ENCODE data around the gene WSCD2.

The WSCD2 gene

DNA sequence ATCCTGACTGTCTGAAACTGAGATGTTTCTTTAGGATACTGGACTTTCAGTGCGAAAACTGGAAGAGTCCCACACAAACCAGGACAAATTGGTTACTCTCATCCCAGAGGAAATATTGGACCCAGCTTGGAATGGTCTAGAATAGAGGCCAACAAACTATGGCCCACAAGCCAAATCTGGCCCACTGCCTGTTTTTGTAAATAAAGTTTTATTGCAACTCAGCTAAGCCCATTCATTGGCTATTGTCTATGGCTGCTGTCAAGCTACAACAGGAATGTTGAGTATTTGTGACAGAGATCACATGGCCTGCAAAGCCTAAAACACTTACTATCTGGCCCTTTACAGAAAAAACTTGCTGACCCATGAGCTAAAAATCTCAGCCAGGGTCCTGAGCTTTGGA is 6.5 kb downstream of the WSCD2 start:
- H3K4me3 ChIP-seq (ENCODE audit: low read length) = no peak overlapping the region
- H3K27ac ChIP-seq (ENCODE audit: low read depth, low read length) = no peak overlapping the region
- H3K9ac ChIP-seq (ENCODE audit: low read length) = no peak overlapping the region
- H3K27me3 ChIP-seq (ENCODE audit: control insufficient read depth, insufficient read depth, low read length) = no peaks in the 10 kb centered on the region
- no peaks in the 10 kb centered on the region for H3K4me1 ChIP-seq (ENCODE audit: control insufficient read depth, insufficient read depth, low read length)
- no peaks in the 10 kb centered on the region for H3K36me3 ChIP-seq (ENCODE audit: control insufficient read depth, insufficient read depth, low read length)

DNA sequence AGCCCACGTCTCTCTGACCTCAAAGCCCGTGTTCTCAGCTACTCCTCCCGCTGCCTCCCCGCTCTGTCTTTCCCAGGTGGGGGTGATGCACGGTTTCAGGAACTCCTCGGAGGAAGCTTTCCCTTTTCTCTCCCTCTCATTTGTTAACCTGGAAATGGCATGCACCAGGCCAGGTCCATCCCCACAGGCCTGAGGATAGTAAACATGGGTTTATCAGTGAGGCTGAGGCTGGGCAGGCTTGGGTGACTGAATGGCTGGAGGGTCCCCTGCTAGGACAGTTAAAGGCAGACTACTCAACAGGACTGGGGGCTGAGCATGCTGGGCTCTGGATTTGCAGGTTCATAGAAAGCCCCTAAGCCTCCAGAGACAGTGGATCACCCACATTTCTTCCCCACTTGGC is 7.6 kb downstream of the WSCD2 start:
- H3K9ac ChIP-seq (ENCODE audit: low read length) = no peak overlapping the region
- H3K36me3 ChIP-seq (ENCODE audit: control insufficient read depth, insufficient read depth, low read length) = no peaks in the 10 kb centered on the region
- no peak overlapping the region for H3K4me3 ChIP-seq (ENCODE audit: low read length)
- H3K4me1 ChIP-seq (ENCODE audit: control insufficient read depth, insufficient read depth, low read length) = no peaks in the 10 kb centered on the region
- no peaks in the 10 kb centered on the region for H3K27me3 ChIP-seq (ENCODE audit: control insufficient read depth, insufficient read depth, low read length)
- no peak overlapping the region for H3K27ac ChIP-seq (ENCODE audit: low read depth, low read length)

DNA sequence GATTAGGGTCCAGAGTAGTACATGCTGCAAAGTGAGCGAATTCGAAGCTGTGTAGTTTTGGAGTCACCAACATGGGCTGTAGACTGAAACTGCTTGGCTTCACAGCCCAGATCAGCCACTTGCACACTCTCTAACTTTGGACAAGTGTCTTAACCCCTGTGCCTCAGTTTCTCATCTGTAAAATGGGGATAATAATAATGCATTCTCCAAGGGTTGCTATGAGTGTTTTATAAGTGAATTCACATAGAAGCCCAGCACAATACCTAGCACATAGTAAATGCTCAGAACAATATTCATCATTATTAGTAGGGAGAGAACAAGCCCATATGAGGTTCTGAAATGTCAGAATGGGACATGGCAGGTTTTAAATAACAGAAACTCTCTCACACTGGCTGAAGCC is 10.4 kb downstream of the WSCD2 start:
- Histone ChIP-seq H3K36me3 (ENCODE audit: control insufficient read depth, insufficient read depth, low read length) (no peaks in the 10 kb centered on the region), H3K27me3 (ENCODE audit: control insufficient read depth, insufficient read depth, low read length) (no peaks in the 10 kb centered on the region)

DNA sequence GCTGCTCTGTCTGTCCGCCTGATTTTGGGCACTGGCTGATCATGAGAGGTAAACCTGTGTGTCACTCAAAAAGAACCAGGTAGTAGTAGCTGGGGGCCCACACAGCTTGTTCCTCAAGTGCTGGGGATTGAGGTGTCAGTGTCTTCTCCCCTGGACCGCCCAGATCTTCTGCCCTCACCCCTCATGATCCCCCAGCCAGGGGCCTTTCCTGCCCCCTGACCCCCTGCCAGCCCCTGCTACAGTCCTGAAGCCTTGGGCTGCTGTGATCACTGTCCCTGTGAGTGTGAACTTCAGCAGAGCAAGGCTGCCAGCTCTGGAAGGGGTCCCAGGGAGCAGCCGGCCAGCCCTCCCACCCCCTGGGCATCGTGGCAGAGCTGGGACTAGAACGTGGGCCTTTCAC is 11.4 kb downstream of the WSCD2 start:
- H3K27ac ChIP-seq (ENCODE audit: low read depth, low read length) = no peak overlapping the region
- H3K27me3 ChIP-seq (ENCODE audit: control insufficient read depth, insufficient read depth, low read length) = no peaks in the 10 kb centered on the region
- H3K4me3 ChIP-seq (ENCODE audit: low read length) = no peak overlapping the region
- no peak overlapping the region for H3K9ac ChIP-seq (ENCODE audit: low read length)
- no peaks in the 10 kb centered on the region for H3K4me1 ChIP-seq (ENCODE audit: control insufficient read depth, insufficient read depth, low read length)
- no peaks in the 10 kb centered on the region for H3K36me3 ChIP-seq (ENCODE audit: control insufficient read depth, insufficient read depth, low read length)

More for the DNA sequence above, 10.4 kb downstream of the WSCD2 start:
- Histone ChIP-seq H3K4me3 (ENCODE audit: low read length) (no peak overlapping the region), H3K9ac (ENCODE audit: low read length) (no peak overlapping the region), H3K27ac (ENCODE audit: low read depth, low read length) (no peak overlapping the region), H3K4me1 (ENCODE audit: control insufficient read depth, insufficient read depth, low read length) (no peaks in the 10 kb centered on the region)

DNA sequence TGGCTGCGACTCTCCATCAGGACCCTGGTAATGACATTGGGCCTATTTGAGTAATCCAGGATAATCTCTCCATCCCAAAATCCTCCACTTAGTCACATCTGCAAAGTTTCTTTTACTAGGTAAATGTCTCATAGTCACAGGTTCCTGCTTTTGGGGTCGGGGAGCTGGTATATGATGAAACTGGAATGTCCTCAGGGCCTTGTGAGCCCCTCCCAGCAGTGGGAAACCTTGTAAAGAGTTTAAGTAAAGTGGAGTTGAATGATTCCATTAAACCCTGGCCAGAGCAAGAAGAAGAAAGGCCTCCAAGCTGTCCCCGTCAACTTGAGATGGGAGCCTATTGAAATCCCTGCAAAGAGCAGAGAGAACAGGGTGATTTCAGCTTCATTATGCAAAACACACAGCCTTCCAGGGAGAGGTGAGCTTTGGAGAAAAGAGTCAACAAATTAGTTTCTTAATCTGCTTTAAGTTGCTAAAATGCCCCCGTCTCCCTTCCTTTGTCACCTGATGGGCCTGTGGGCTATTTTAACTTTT is 12.6 kb downstream of the WSCD2 start:
- Histone ChIP-seq H3K4me3 (ENCODE audit: low read length) (no peak overlapping the region), H3K27ac (ENCODE audit: low read depth, low read length) (no peak overlapping the region), H3K27me3 (ENCODE audit: control insufficient read depth, insufficient read depth, low read length) (no peaks in the 10 kb centered on the region), H3K9ac (ENCODE audit: low read length) (no peak overlapping the region), H3K36me3 (ENCODE audit: control insufficient read depth, insufficient read depth, low read length) (no peaks in the 10 kb centered on the region), H3K4me1 (ENCODE audit: control insufficient read depth, insufficient read depth, low read length) (no peaks in the 10 kb centered on the region)

DNA sequence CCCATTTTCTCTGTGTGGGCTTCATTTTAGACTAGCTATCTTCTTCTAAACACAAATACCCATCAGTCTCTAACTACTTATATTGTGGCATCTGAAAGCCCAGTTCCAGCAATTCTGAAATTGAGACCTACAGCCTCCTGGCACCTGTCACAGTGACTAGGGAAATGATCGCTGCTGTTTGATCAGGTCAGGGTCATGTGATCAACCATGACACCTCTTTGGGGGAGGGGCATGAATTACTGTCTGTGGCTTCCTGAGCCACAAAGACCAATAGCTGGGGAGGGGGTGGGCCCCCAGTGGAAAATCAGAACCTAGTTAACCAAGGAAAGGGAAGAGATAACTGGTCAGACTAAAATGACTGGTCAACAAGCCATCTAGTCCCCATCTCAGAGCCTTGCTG is 14.1 kb downstream of the WSCD2 start:
- Histone ChIP-seq H3K9ac (ENCODE audit: low read length) (no peak overlapping the region), H3K4me3 (ENCODE audit: low read length) (no peak overlapping the region), H3K27me3 (ENCODE audit: control insufficient read depth, insufficient read depth, low read length) (no peaks in the 10 kb centered on the region), H3K4me1 (ENCODE audit: control insufficient read depth, insufficient read depth, low read length) (no peaks in the 10 kb centered on the region), H3K36me3 (ENCODE audit: control insufficient read depth, insufficient read depth, low read length) (no peaks in the 10 kb centered on the region), H3K27ac (ENCODE audit: low read depth, low read length) (no peak overlapping the region)

DNA sequence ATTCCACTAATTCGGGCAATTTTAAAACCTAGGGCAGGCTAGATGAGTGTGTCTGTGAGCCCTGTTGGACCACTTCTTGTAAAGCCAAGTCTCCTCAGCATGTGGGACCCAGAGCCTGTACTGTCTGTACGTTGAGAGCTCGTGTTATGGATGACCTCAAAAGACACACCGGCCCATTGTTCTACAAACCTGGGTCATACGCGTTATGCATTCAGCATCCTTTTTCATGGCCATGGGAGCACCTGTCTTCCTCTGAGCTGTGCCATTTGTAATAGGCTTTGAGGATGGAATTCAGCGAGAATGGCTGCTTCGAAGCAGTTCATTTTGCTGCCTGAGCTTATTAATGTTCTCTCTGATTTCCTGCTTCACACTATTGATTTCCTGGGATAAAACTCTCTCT is 15.0 kb downstream of the WSCD2 start:
- H3K4me3 ChIP-seq (ENCODE audit: low read length) = no peak overlapping the region
- H3K9ac ChIP-seq (ENCODE audit: low read length) = no peak overlapping the region
- no peaks in the 10 kb centered on the region for H3K4me1 ChIP-seq (ENCODE audit: control insufficient read depth, insufficient read depth, low read length)
- no peaks in the 10 kb centered on the region for H3K36me3 ChIP-seq (ENCODE audit: control insufficient read depth, insufficient read depth, low read length)
- no peak overlapping the region for H3K27ac ChIP-seq (ENCODE audit: low read depth, low read length)
- H3K27me3 ChIP-seq (ENCODE audit: control insufficient read depth, insufficient read depth, low read length) = no peaks in the 10 kb centered on the region

DNA sequence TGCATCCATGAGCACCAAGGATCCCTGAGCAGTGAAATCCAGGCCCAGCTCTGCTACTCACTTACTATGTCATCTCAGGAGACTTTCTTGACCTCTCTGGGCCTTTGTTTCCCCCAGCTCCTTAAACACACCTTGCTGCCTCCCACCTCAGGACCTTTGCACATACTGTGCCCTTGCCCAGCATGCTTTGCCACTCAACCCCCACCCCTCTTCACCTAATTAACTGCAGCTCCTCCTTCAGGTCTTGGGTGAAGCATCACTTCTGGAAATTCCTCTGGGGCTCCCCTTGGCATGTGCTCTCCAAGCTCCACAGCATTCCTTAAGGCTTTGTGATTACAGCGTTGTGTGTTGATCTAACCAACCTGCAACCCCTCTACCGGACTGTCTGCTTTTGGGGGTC is 15.9 kb downstream of the WSCD2 start:
- Histone ChIP-seq H3K27ac (ENCODE audit: low read depth, low read length) (no peak overlapping the region), H3K4me3 (ENCODE audit: low read length) (no peak overlapping the region), H3K36me3 (ENCODE audit: control insufficient read depth, insufficient read depth, low read length) (no peaks in the 10 kb centered on the region), H3K27me3 (ENCODE audit: control insufficient read depth, insufficient read depth, low read length) (no peaks in the 10 kb centered on the region), H3K9ac (ENCODE audit: low read length) (no peak overlapping the region), H3K4me1 (ENCODE audit: control insufficient read depth, insufficient read depth, low read length) (no peaks in the 10 kb centered on the region)

DNA sequence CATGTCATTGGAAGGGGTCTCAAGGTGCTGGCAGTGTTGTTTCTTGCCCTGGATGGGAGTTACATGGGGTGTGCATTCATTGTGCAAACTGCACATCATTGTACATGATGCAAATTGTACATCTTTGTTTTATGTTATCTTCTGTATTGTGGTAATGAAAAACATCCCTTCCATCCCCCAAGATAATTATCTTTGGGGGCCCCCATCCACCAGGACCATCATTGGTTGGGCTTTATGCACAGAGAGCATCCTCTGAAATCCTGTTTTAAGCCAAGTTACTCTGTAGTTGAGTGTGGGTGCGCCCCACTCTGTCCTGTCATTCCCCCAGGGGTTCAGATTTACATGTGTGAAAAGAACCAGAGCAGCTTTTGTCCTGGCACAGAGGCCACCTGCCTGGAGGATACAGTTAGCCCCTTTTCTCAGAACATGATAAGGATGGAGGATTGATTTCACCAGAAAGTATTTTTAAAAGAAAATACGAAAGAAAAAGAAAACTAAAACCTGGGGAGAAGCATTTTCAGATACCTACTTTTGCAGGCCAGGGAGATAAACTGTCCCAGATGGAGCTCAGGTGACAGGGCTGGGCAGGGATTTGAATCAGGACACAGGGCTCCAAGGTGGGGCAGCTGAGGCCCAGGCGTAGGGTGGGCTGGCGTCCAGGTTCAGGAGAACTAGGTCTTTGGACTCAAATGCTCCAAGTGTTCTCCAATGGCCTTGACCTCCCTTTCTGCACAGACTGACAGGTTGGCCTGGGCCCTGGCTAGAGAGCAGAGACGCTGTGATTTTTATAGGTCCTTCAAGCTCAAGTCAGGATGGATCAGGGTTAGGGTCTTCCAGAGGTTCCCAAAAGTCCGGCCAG is 17.2 kb downstream of the WSCD2 start:
- H3K4me3 ChIP-seq (ENCODE audit: low read length) = no peak overlapping the region
- no peak overlapping the region for H3K9ac ChIP-seq (ENCODE audit: low read length)
- H3K27ac ChIP-seq (ENCODE audit: low read depth, low read length) = no peak overlapping the region
- H3K4me1 ChIP-seq (ENCODE audit: control insufficient read depth, insufficient read depth, low read length) = no peaks in the 10 kb centered on the region
- H3K27me3 ChIP-seq (ENCODE audit: control insufficient read depth, insufficient read depth, low read length) = no peaks in the 10 kb centered on the region
- no peaks in the 10 kb centered on the region for H3K36me3 ChIP-seq (ENCODE audit: control insufficient read depth, insufficient read depth, low read length)

DNA sequence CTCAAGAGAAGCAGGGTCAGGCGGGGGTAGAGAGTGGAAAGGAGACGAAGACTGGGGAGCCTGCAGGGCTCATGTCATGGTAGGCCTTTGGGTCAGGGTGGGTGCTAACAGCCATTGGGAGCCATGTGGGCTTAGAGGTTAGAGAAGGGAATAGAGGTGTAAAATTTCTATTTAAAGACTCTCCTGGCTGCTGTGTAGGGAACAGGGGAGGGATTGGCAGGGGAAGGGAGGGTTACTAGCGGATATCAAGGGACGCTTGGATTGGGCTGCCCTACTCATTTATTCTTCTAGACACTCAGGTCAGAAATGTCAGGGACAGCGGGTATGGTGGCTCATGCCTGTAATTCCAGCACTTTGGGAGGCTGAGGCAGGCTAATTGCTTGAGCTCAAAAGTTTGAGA is 18.2 kb downstream of the WSCD2 start:
- Histone ChIP-seq H3K9ac (ENCODE audit: low read length) (no peak overlapping the region), H3K36me3 (ENCODE audit: control insufficient read depth, insufficient read depth, low read length) (no peaks in the 10 kb centered on the region), H3K4me3 (ENCODE audit: low read length) (no peak overlapping the region), H3K27ac (ENCODE audit: low read depth, low read length) (no peak overlapping the region), H3K4me1 (ENCODE audit: control insufficient read depth, insufficient read depth, low read length) (no peaks in the 10 kb centered on the region), H3K27me3 (ENCODE audit: control insufficient read depth, insufficient read depth, low read length) (no peaks in the 10 kb centered on the region)

DNA sequence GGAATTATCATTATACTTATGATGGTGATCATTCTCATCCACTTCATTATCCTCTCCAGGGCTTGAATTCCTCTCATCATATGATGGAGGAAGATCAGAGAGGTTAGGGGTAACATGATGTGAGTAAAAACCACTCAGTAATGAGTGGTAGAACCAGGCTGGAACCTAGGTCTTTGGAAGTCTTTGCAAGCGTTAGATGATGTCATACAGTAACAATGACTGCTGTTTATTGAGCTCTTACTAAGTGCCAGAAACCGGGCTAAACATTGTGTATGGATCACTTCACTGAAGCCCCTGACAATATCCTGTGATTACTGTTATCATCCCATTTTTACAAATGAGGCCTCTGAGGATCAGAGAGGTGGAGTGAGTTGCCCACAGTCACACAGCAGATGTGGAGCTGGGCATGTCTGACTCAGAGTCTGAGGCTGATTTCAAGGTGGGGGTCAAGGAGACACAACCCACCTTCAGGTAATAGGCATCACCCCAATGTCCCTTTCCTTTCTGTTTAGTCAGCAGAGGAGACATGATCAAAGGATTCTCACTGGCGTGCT is 19.5 kb downstream of the WSCD2 start:
- Histone ChIP-seq H3K4me3 (ENCODE audit: low read length) (no peak overlapping the region), H3K4me1 (ENCODE audit: control insufficient read depth, insufficient read depth, low read length) (no peaks in the 10 kb centered on the region), H3K36me3 (ENCODE audit: control insufficient read depth, insufficient read depth, low read length) (no peaks in the 10 kb centered on the region), H3K27ac (ENCODE audit: low read depth, low read length) (no peak overlapping the region), H3K9ac (ENCODE audit: low read length) (no peak overlapping the region), H3K27me3 (ENCODE audit: control insufficient read depth, insufficient read depth, low read length) (no peaks in the 10 kb centered on the region)

DNA sequence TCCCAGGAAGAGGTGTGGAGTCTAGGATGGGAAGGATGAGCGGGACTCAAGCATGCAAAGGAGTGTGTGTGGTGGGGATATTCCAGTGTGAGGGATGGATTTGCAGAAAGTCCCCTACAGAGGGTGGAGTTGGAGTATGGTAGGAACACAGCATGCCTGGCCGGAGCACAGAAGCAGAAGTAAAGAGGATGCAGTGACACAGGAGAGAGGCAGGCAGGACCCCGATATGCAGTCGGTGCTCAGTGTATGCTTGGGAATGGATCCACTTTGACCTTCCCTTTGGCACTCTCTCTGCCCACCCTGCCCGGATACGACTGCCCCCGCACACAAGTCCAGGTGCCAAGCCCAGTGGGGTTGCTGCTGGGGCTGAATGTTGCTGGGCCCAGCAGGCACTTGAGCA is 21.3 kb downstream of the WSCD2 start:
- Histone ChIP-seq H3K4me3 (ENCODE audit: low read length) (no peak overlapping the region), H3K27ac (ENCODE audit: low read depth, low read length) (no peak overlapping the region), H3K9ac (ENCODE audit: low read length) (no peak overlapping the region), H3K4me1 (ENCODE audit: control insufficient read depth, insufficient read depth, low read length) (no peaks in the 10 kb centered on the region), H3K36me3 (ENCODE audit: control insufficient read depth, insufficient read depth, low read length) (no peaks in the 10 kb centered on the region), H3K27me3 (ENCODE audit: control insufficient read depth, insufficient read depth, low read length) (no peaks in the 10 kb centered on the region)

Data from rectal smooth muscle tissue (tissue), 1 donor.